Natural killer cell (primary cell): Measurements from ENCODE around the gene TMEM38A. TPM values are rescaled to one million over a fixed set of nuclear protein-coding genes. Genes with fewer than 3 reads are reported as not detected.

ENCODE experiments used
- ATAC-seq, 3 donors: fragments of 150-1000 bp in 2 of 3; fragments of 200-7000 bp in 1 of 3; cut with Tn5 transposase; 1 replicate in 1 of 3; 2 replicates in 2 of 3; pipeline ENCODE4 v1.10.0; 2021; ENCODE audit warnings: mild to moderate bottlenecking in 2 of 3, moderate library complexity in 2 of 3
- DNase-seq, 2 donors: peaks; one replicate each; pipeline versions ENCODE4 v3.0.0 to v3.0.0-alpha.2; 2013 to 2021; ENCODE audit warnings: mixed read lengths in 1 of 2
- H3K27ac ChIP-seq: one replicate; pipeline ENCODE4 v1.5.1; 2013; ENCODE audit warnings: mild to moderate bottlenecking, low read length
- H3K27me3 ChIP-seq: one replicate; pipeline ENCODE4 v1.6.1; 2013; ENCODE audit warnings: low read length; ENCODE audit not compliant: control insufficient read depth, insufficient read depth
- H3K36me3 ChIP-seq: one replicate; pipeline ENCODE4 v1.6.1; 2013; ENCODE audit warnings: low read length; ENCODE audit not compliant: control insufficient read depth, insufficient read depth
- H3K4me1 ChIP-seq: one replicate; pipeline ENCODE4 v1.6.1; 2013; ENCODE audit warnings: low read length; ENCODE audit not compliant: control insufficient read depth, insufficient read depth
- H3K4me3 ChIP-seq: one replicate; pipeline ENCODE4 v1.5.1; 2013; ENCODE audit warnings: low read length
- H3K9me3 ChIP-seq: one replicate; pipeline ENCODE4 v1.6.1; 2013; ENCODE audit warnings: low read length; ENCODE audit not compliant: control insufficient read depth, insufficient read depth
- H3K27ac Mint-ChIP-seq, 2 donors: one replicate each; pipeline ENCODE4 v1.8.0; 2022; ENCODE audit warnings: mild to moderate bottlenecking in 2 of 2, mixed read lengths in 2 of 2, moderate library complexity in 1 of 2
- H3K27me3 Mint-ChIP-seq, 2 donors: one replicate each; pipeline ENCODE4 v1.8.0; 2022; ENCODE audit warnings: low read depth in 2 of 2, mixed read lengths in 2 of 2
- H3K36me3 Mint-ChIP-seq: one replicate; pipeline ENCODE4 v1.8.0; 2022; ENCODE audit warnings: mixed read lengths
- H3K4me1 Mint-ChIP-seq, 2 donors: one replicate each; pipeline ENCODE4 v1.8.0; 2022; ENCODE audit warnings: mixed read lengths in 2 of 2
- H3K4me3 Mint-ChIP-seq: one replicate; pipeline ENCODE4 v1.8.0; 2022; ENCODE audit warnings: mild to moderate bottlenecking, moderate library complexity, mixed read lengths
- H3K9me3 Mint-ChIP-seq, 2 donors: one replicate each; pipeline ENCODE4 v1.8.0; 2022; ENCODE audit warnings: mixed read lengths in 2 of 2
- CTCF ChIP-seq: fragments of 200-600 bp; IDR thresholded peaks from one replicate; pipeline ENCODE4 v1.8.0; 2022; ENCODE audit warnings: antibody characterized with exemption
- WGBS: methylation state at CpG from one replicate; pipeline ENCODE4 v1.1.7; 2013; ENCODE audit warnings: missing lambda C conversion rate; ENCODE audit not compliant: insufficient coverage; 5-methylcytosine and 5-hydroxymethylcytosine counted together
- intact Hi-C: fragments of 100-400 bp; cut with micrococcal nuclease; formaldehyde crosslinking; loops from one replicate; pipeline ENCODE4 v1.14.2; 2022
- total RNA-seq, 4 donors: library from RNA; stranded (reverse); fragments of 120-200 nt in 1 of 4; gene quantifications; one replicate each; pipeline versions ENCODE4 v1.2.3 to v1.2.4, GENCODE V29; 2013 to 2022

TMEM38A gene
- total RNA-seq, 3 donors from 2014 or later (not counting 1 experiment from before 2014, with no cell fraction given) = 0.29 to 2.2 (median 0.89) TPM

GRCh38 chr19:16684216-16684615 is 23.3 kb downstream of the TMEM38A start:
- 93% methylated on average over 3 of the region's 3 CpGs for WGBS

GRCh38 chr19:16688084-16688483 is 27.1 kb downstream of the TMEM38A start:
- Mint-ChIP-seq H3K4me3 (no peak overlapping the region), H3K27ac (no peak overlapping the region), H3K9me3 (peaks cover 0 to 2% of the 10 kb centered on the region in 2 donors), H3K4me1 (no peaks in the 10 kb centered on the region), H3K36me3 (no peaks in the 10 kb centered on the region), H3K27me3 (no peaks in the 10 kb centered on the region)
- no peak overlapping the region for H3K27ac ChIP-seq
- no peak for TF ChIP-seq CTCF
- H3K27me3 ChIP-seq = no peaks in the 10 kb centered on the region
- H3K36me3 ChIP-seq = no peaks in the 10 kb centered on the region
- 94% methylated on average over 12 of the region's 12 CpGs for WGBS
- no peaks in the 10 kb centered on the region for H3K4me1 ChIP-seq
- no peak for ATAC-seq
- no peaks in the 10 kb centered on the region for H3K9me3 ChIP-seq
- no peak overlapping the region for H3K4me3 ChIP-seq
- intact Hi-C loops = no loop called here
- DNase-seq = no peak

More at GRCh38 chr19:16684216-16684615, 23.3 kb downstream of the TMEM38A start:
- DNase-seq = no peak
- Mint-ChIP-seq H3K4me1 (no peaks in the 10 kb centered on the region), H3K27me3 (no peaks in the 10 kb centered on the region), H3K36me3 (no peaks in the 10 kb centered on the region), H3K27ac (no peak overlapping the region), H3K4me3 (no peak overlapping the region), H3K9me3 (peaks cover 2 to 3% of the 10 kb centered on the region in 2 donors)
- H3K4me1 ChIP-seq = no peaks in the 10 kb centered on the region
- H3K4me3 ChIP-seq = no peak overlapping the region
- no peaks in the 10 kb centered on the region for H3K27me3 ChIP-seq
- peaks cover 13% of the 10 kb centered on the region for H3K9me3 ChIP-seq
- intact Hi-C loops = no loop called here
- ATAC-seq = no peak
- H3K36me3 ChIP-seq = no peaks in the 10 kb centered on the region
- no peak overlapping the region for H3K27ac ChIP-seq
- no peak for TF ChIP-seq CTCF

- Mint-ChIP-seq H3K27me3 (no peaks in the 10 kb centered on the region), H3K4me3 (no peak overlapping the region), H3K36me3 (no peaks in the 10 kb centered on the region), H3K9me3 (no peaks in the 10 kb centered on the region), H3K4me1 (no peaks in the 10 kb centered on the region), H3K27ac (no peak overlapping the region)
- TF ChIP-seq CTCF = no peak
- H3K36me3 ChIP-seq = no peaks in the 10 kb centered on the region
- intact Hi-C loops = no loop called here
- no peaks in the 10 kb centered on the region for H3K27me3 ChIP-seq
- peaks cover 2% of the 10 kb centered on the region for H3K9me3 ChIP-seq
- ATAC-seq (no peak), DNase-seq (no peak)
- no peak overlapping the region for H3K4me3 ChIP-seq
- no peak overlapping the region for H3K27ac ChIP-seq
- 83% methylated on average over 5 of the region's 5 CpGs for WGBS
- H3K4me1 ChIP-seq = no peaks in the 10 kb centered on the region
Measured at GRCh38 chr19:16698914-16699313, 38.0 kb downstream of the TMEM38A start.

GRCh38 chr19:16702123-16702522 is 41.2 kb downstream of the TMEM38A start:
- no peak for DNase-seq
- Mint-ChIP-seq H3K36me3 (no peaks in the 10 kb centered on the region), H3K9me3 (no peaks in the 10 kb centered on the region), H3K4me3 (no peak overlapping the region), H3K27me3 (peaks cover 0 to 1% of the 10 kb centered on the region in 2 donors), H3K4me1 (no peaks in the 10 kb centered on the region), H3K27ac (no peak overlapping the region)
- H3K27ac ChIP-seq = no peak overlapping the region
- no peak for ATAC-seq
- H3K9me3 ChIP-seq = no peaks in the 10 kb centered on the region
- WGBS = 90% methylated on average over 6 of the region's 6 CpGs
- H3K4me1 ChIP-seq = no peaks in the 10 kb centered on the region
- H3K36me3 ChIP-seq = no peaks in the 10 kb centered on the region
- H3K4me3 ChIP-seq = no peak overlapping the region
- no peaks in the 10 kb centered on the region for H3K27me3 ChIP-seq
- intact Hi-C loops = no loop called here
- TF ChIP-seq CTCF = no peak
